ENCODE results near the gene RBFOX1.

Gene RBFOX1

DNA sequence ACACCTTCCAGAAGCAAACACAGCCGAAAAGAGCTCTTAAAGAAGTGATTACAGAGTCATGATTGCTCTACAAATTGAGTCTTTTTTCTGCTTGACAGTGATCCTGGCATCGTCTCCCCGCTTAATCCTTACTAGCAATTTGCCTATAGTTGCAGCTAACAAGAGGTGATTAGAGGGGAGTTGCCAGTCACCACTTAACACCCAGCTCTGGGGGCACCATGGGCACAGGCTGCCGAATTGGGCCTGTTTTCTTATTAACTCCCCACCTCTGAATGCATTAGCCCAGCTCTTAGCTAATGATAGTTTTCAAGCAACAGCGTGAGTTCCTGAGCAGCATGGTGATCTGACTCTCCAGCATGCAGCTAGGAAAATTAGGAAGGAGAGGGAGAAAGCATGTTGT is 93.5 kb downstream of the RBFOX1 start:
- Histone ChIP-seq H3K27me3 (ENCODE audit: insufficient read depth, low read length) (no peaks in the 10 kb centered on the region), H3K4me1 (ENCODE audit: insufficient read depth, low read length) (no peaks in the 10 kb centered on the region), H3K36me3 (ENCODE audit: insufficient read depth, low read depth, low read length) (no peaks in the 10 kb centered on the region), H3K9ac (ENCODE audit: low read depth, low read length) (no peak overlapping the region), H3K9me3 (ENCODE audit: insufficient read depth, low read depth, low read length) (no peaks in the 10 kb centered on the region), H3K4me3 (ENCODE audit: low read length) (no peak overlapping the region), H3K27ac (ENCODE audit: low read length) (no peak overlapping the region)

DNA sequence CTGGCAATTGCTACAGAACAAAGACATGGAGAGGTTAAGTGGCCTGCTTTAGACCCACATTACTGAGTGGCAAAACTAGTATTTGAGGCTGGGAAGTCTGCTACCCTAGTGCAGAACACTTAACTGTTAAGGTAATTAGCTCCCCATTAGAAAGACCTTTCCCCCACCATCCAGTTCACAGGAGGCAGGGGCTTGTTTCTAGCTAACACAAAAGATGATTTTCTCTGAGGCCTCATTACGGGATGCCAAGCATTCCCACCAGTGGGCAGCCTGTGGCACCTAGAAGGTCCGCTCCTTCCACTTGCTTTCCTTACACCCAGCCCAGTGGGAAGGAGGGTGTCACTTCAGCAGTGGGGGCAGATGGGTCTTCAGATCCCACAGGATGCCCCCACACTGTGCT is 99.1 kb downstream of the RBFOX1 start:
- Histone ChIP-seq H3K27ac (ENCODE audit: low read length) (no peak overlapping the region), H3K27me3 (ENCODE audit: insufficient read depth, low read length) (no peaks in the 10 kb centered on the region), H3K4me3 (ENCODE audit: low read length) (no peak overlapping the region), H3K9ac (ENCODE audit: low read depth, low read length) (no peak overlapping the region), H3K4me1 (ENCODE audit: insufficient read depth, low read length) (peaks cover 12% of the 10 kb centered on the region), H3K9me3 (ENCODE audit: insufficient read depth, low read depth, low read length) (no peaks in the 10 kb centered on the region), H3K36me3 (ENCODE audit: insufficient read depth, low read depth, low read length) (no peaks in the 10 kb centered on the region)

DNA sequence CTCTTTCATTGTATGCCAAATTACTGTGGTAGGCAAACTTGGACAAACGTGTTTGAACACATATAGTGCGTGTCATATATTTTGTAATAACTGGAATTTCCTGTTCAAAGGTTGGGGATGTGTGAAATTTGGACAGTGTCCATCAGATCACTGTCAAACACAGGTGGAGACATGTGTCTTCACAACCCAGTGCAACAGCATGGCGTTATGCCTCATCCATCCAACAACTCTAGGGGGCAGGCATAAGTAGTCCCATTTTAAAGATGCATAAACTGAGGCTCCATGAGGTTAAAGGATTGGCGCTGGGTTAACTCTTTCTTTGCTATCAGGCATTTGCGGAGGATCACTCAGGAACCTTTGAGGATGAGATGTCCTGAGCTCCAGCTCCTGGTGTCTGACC is 103.7 kb downstream of the RBFOX1 start:
- Histone ChIP-seq H3K27ac (ENCODE audit: low read length) (no peak overlapping the region), H3K9me3 (ENCODE audit: insufficient read depth, low read depth, low read length) (no peaks in the 10 kb centered on the region)

DNA sequence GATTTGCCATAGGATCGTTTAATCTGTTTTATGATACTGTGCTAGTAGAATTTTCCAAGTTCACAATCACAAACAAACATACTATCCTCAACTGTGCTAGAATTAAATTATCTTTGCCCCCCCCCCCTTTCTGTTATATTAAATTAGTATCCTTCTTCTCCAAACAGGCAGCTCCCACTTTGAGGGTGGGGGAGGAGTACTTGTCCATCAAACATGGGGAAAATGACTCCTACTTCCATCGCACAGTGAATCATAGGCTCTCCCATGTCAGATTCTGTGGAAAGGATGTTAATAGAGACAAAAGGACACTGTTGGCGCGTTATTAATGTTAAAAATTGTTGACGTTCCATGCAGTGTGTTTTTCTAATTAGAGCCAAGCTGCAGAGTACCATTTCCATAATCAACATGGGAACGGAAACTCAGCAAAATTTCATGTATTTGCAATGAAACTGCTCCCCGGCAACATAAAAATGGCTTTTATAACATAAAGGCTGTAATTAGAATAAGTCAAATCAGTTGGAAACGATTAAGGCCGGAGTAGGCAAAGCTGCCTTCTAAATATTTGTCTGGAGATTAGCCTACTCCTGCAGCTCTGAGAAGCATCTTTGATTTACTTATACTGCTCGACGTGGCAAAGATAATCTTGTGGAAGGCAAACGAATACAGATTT is 104.6 kb downstream of the RBFOX1 start:
- Histone ChIP-seq H3K4me1 (ENCODE audit: insufficient read depth, low read length) (peaks cover 33% of the 10 kb centered on the region), H3K4me3 (ENCODE audit: low read length) (no peak overlapping the region), H3K27me3 (ENCODE audit: insufficient read depth, low read length) (no peaks in the 10 kb centered on the region), H3K36me3 (ENCODE audit: insufficient read depth, low read depth, low read length) (no peaks in the 10 kb centered on the region), H3K9ac (ENCODE audit: low read depth, low read length) (no peak overlapping the region), H3K27ac (ENCODE audit: low read length) (no peak overlapping the region), H3K9me3 (ENCODE audit: insufficient read depth, low read depth, low read length) (no peaks in the 10 kb centered on the region)

More for the DNA sequence above, 103.7 kb downstream of the RBFOX1 start:
- H3K27me3 ChIP-seq (ENCODE audit: insufficient read depth, low read length), result no peaks in the 10 kb centered on the region
- no peak overlapping the region for H3K9ac ChIP-seq (ENCODE audit: low read depth, low read length)
- no peak overlapping the region for H3K4me3 ChIP-seq (ENCODE audit: low read length)
- H3K4me1 ChIP-seq (ENCODE audit: insufficient read depth, low read length), result peaks cover 35% of the 10 kb centered on the region
- H3K36me3 ChIP-seq (ENCODE audit: insufficient read depth, low read depth, low read length), result no peaks in the 10 kb centered on the region

DNA sequence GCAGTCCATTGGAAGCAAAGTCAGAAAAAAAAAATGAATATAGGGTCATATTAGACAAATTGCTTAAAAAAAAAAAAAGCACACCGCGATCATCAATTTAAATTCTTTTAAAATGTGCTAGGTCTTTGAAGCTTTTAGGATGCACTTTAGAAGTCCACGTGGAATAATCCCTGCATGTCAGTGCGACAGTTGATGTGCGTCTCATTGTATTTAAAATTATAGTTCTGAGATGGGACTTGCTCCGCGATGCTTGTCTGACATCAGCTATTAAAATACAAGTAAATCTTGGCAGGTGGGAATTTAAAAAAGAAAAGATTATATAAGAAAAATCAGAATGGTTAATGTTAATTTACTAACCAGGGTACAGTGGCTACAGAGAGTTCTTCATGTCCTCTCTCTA is 105.2 kb downstream of the RBFOX1 start:
- H3K36me3 ChIP-seq (ENCODE audit: insufficient read depth, low read depth, low read length), result no peaks in the 10 kb centered on the region
- no peaks in the 10 kb centered on the region for H3K9me3 ChIP-seq (ENCODE audit: insufficient read depth, low read depth, low read length)
- H3K4me3 ChIP-seq (ENCODE audit: low read length), result no peak overlapping the region
- no peak overlapping the region for H3K9ac ChIP-seq (ENCODE audit: low read depth, low read length)
- no peaks in the 10 kb centered on the region for H3K27me3 ChIP-seq (ENCODE audit: insufficient read depth, low read length)
- no peak overlapping the region for H3K27ac ChIP-seq (ENCODE audit: low read length)
- H3K4me1 ChIP-seq (ENCODE audit: insufficient read depth, low read length), result peaks cover 28% of the 10 kb centered on the region

DNA sequence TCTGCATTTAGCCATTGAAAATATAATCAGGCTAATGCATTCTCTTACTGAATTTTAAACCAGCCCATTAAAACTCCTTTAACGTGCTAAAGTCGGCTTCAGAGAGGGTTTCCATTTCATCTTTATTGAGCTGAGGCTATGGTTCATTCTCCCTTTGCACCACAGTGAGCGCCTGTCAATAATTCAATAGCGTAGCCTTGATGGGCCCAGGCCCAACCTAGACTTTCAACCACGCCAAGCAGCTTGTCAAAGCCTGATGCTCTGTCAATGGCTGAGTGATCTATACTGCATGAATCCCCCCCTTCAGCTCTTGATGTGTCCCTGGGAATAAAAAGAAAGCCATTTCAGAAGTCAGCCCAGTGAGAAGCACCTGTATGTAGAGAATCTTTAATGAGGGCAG is 106.0 kb downstream of the RBFOX1 start:
- Histone ChIP-seq H3K4me3 (ENCODE audit: low read length) (no peak overlapping the region), H3K4me1 (ENCODE audit: insufficient read depth, low read length) (peaks cover 26% of the 10 kb centered on the region; the same call in 1 of the 2 replicates), H3K27me3 (ENCODE audit: insufficient read depth, low read length) (no peaks in the 10 kb centered on the region), H3K9ac (ENCODE audit: low read depth, low read length) (no peak overlapping the region), H3K9me3 (ENCODE audit: insufficient read depth, low read depth, low read length) (no peaks in the 10 kb centered on the region), H3K36me3 (ENCODE audit: insufficient read depth, low read depth, low read length) (no peaks in the 10 kb centered on the region), H3K27ac (ENCODE audit: low read length) (no peak overlapping the region)

DNA sequence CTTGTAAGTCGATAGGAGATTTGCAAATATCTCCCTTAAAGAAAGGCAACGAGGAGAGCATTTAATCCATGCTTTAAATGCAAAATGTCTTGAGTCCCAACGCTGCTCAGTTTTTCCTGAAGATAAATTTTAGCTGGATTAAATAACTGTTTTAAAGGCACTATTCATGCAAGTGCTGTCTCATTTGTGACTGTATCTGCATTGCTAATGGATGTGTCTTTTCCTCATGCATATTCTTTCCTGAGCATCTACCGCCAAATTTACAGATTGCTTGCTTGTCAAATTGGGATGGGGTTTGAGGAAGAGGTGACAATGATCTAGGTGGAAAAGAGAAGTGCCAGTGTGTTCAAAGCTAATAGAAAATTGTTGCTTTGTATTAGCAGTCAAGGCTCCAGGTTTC is 106.9 kb downstream of the RBFOX1 start:
- Histone ChIP-seq H3K27ac (ENCODE audit: low read length) (no peak overlapping the region), H3K9me3 (ENCODE audit: insufficient read depth, low read depth, low read length) (no peaks in the 10 kb centered on the region), H3K4me3 (ENCODE audit: low read length) (no peak overlapping the region), H3K36me3 (ENCODE audit: insufficient read depth, low read depth, low read length) (no peaks in the 10 kb centered on the region), H3K27me3 (ENCODE audit: insufficient read depth, low read length) (no peaks in the 10 kb centered on the region), H3K9ac (ENCODE audit: low read depth, low read length) (no peak overlapping the region; the same call in 1 of the 2 replicates), H3K4me1 (ENCODE audit: insufficient read depth, low read length) (peaks cover 26% of the 10 kb centered on the region; the same call in 1 of the 2 replicates)

DNA sequence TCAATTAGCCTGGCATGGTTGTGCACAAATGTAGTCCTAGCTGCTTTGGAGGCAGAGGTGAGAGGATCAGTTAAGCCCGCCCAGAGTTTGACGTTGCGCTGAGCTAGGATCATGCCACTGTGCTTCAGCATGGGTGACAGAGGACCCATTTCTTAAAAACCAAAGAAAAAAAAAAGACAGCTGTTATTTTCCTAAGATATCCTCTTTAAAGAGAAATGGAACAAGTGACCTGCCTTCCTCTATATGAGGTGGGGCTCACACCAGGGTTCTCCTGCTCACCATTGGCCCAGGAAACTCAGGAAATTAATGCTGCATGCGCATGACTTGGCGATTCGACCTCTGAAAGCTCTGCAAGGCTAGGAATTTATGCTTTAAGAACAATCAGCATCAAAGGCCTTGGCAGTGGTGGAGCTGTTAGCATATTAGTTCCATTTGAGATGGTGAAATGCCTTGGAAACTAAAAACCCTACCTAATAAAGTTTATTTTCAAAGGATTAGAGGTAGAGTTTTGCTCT is 108.3 kb downstream of the RBFOX1 start:
- Histone ChIP-seq H3K4me3 (ENCODE audit: low read length) (no peak overlapping the region; the same call in 1 of the 2 replicates), H3K27ac (ENCODE audit: low read length) (no peak overlapping the region), H3K4me1 (ENCODE audit: insufficient read depth, low read length) (peaks cover 26% of the 10 kb centered on the region; the same call in 1 of the 2 replicates), H3K9me3 (ENCODE audit: insufficient read depth, low read depth, low read length) (no peaks in the 10 kb centered on the region), H3K27me3 (ENCODE audit: insufficient read depth, low read length) (no peaks in the 10 kb centered on the region), H3K36me3 (ENCODE audit: insufficient read depth, low read depth, low read length) (no peaks in the 10 kb centered on the region), H3K9ac (ENCODE audit: low read depth, low read length) (peak overlapping the region; percentile 57; the same call in 1 of the 2 replicates)

DNA sequence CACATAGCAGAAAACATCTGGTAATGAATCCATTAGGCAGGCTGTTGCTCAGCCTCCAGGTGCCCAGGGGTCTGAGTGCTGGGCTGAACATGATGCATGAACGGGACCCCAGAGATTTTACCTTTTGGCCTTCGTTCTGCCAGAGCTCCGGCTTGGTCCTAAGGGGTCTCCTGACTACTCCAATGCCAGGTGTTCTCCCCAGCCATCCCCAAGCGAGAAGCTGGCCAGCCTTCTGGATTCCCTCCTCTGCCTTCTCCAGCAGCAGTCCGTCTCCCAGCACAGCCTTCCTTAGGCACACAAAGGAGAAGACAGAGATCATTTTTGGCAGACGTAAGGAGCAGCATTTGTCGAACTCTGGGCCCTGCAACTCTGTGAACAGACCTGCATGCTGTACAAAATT is 109.4 kb downstream of the RBFOX1 start:
- H3K9me3 ChIP-seq (ENCODE audit: insufficient read depth, low read depth, low read length), result no peaks in the 10 kb centered on the region
- H3K4me1 ChIP-seq (ENCODE audit: insufficient read depth, low read length), result peaks cover 26% of the 10 kb centered on the region; the same call in 1 of the 2 replicates
- no peak overlapping the region for H3K4me3 ChIP-seq (ENCODE audit: low read length)
- H3K9ac ChIP-seq (ENCODE audit: low read depth, low read length), result peak overlapping the region; percentile 18; the same call in 1 of the 2 replicates
- H3K36me3 ChIP-seq (ENCODE audit: insufficient read depth, low read depth, low read length), result no peaks in the 10 kb centered on the region
- no peaks in the 10 kb centered on the region for H3K27me3 ChIP-seq (ENCODE audit: insufficient read depth, low read length)
- H3K27ac ChIP-seq (ENCODE audit: low read length), result no peak overlapping the region

DNA sequence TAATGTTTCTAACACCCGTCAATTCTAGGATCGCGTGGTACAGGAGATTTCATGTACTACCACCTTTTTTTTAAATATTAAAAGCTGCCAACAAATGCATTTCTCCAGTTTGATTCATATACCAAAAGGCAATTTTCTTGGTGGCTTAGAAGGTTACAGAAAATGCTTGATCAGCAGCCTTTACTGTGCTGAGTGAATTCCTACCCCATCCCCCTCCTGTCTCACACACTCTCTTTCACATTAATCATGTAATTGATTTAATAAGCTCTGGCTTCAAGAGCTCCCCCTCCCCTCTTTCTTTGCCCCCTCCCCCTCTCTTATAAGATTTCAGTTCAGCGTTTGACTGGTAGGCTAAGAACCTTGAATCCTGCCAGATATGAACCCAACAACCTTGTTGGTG is 110.5 kb downstream of the RBFOX1 start:
- Histone ChIP-seq H3K27ac (ENCODE audit: low read length) (no peak overlapping the region), H3K4me1 (ENCODE audit: insufficient read depth, low read length) (peaks cover 29% of the 10 kb centered on the region; the same call in 1 of the 2 replicates), H3K9ac (ENCODE audit: low read depth, low read length) (no peak overlapping the region), H3K9me3 (ENCODE audit: insufficient read depth, low read depth, low read length) (no peaks in the 10 kb centered on the region), H3K36me3 (ENCODE audit: insufficient read depth, low read depth, low read length) (no peaks in the 10 kb centered on the region), H3K27me3 (ENCODE audit: insufficient read depth, low read length) (no peaks in the 10 kb centered on the region), H3K4me3 (ENCODE audit: low read length) (no peak overlapping the region)

DNA sequence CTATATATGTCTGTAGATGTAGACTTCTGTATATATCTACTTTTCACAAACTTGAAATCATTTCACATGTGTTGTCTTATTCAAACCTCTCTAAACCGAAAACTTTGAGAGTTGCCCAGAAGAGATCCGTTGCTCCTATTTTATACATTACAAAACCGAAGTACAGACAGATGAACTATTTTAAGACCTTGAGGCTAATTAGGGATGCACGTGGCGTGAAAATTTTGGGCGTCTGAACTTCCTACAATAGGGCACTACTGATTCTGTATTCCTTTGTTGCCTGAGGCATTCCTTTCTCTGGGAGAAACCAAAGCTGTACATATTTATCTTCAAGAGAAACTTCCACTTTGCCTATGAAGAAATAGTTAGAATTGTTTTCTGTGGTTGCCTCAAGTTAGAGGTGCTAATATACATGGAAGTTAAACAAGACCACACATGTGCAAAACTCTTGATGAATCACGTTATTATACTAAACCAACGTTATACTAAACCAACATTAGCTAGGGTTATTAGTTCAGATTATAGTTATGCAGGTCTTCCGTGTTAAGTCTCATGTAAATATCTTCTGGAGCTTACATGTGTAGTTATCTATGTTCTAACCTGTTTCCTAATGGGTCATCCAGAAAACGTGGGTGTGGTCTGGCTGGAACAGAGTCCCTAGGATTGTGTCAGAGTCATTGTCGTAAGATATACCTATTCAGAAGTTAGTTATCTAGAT is 111.2 kb downstream of the RBFOX1 start:
- Histone ChIP-seq H3K9ac (ENCODE audit: low read depth, low read length) (no peak overlapping the region), H3K4me3 (ENCODE audit: low read length) (no peak overlapping the region), H3K9me3 (ENCODE audit: insufficient read depth, low read depth, low read length) (no peaks in the 10 kb centered on the region), H3K27ac (ENCODE audit: low read length) (no peak overlapping the region), H3K27me3 (ENCODE audit: insufficient read depth, low read length) (no peaks in the 10 kb centered on the region), H3K4me1 (ENCODE audit: insufficient read depth, low read length) (peaks cover 29% of the 10 kb centered on the region; the same call in 1 of the 2 replicates), H3K36me3 (ENCODE audit: insufficient read depth, low read depth, low read length) (no peaks in the 10 kb centered on the region)

DNA sequence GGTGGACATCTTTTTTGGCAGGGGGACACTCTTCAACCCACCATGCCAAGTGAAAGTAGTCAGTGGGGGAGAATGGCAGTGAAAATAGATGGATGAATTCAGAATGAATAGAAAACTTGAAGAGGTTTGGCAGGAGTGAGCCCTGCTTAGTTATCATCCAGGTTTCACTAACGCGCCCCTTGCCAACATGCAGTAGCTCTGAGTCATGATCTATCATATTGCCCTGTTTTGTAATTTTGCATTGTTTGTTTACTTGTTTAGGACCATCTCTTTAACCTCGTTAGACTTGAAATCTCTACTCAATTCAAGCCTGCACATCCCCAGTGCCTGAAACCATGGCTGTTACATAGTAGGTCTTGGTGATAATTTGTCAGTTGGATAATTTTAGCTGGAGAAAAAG is 116.7 kb downstream of the RBFOX1 start:
- Histone ChIP-seq H3K4me3 (ENCODE audit: low read length) (no peak overlapping the region), H3K27ac (ENCODE audit: low read length) (no peak overlapping the region), H3K27me3 (ENCODE audit: insufficient read depth, low read length) (no peaks in the 10 kb centered on the region), H3K9me3 (ENCODE audit: insufficient read depth, low read depth, low read length) (no peaks in the 10 kb centered on the region), H3K36me3 (ENCODE audit: insufficient read depth, low read depth, low read length) (no peaks in the 10 kb centered on the region), H3K4me1 (ENCODE audit: insufficient read depth, low read length) (peaks cover 8% of the 10 kb centered on the region; the same call in 1 of the 2 replicates), H3K9ac (ENCODE audit: low read depth, low read length) (no peak overlapping the region)
